ENCODE results near the gene USP8. TPM values are rescaled to one million over a fixed set of nuclear protein-coding genes. Genes with fewer than 3 reads are reported as not detected.

USP8 gene
- total and polyA plus RNA-seq, 2 of the 4 experiments (the other 2 are of a cell fraction), result 25.4 to 52.2 TPM

- no peak overlapping the region for H3K9ac ChIP-seq (ENCODE audit: low read depth, low read length)
- BruUV-seq (replicated peaks), result no TSS peak
- H3K4me2 ChIP-seq (ENCODE audit: low read depth, low read length), result no peak overlapping the region
- no peak overlapping the region for H3K27ac ChIP-seq (ENCODE audit: insufficient read depth, low read length)
- no CpG with 5 or more reads among the region's 1 CpG for WGBS, 2 experiments (ENCODE audit: extremely low coverage in 2 of 2, insufficient read length in 1 of 2)
- no peak overlapping the region for H3K4me3 ChIP-seq (ENCODE audit: insufficient read depth, low read depth, low read length)
- H2BK120ac ChIP-seq (ENCODE audit: low read depth, low read length), result no peak overlapping the region
- dilution Hi-C loops (cut with HindIII; ENCODE audit: low sequenced_read_pairs, unreplicated experiment), result no loop called here
- no peak for TF ChIP-seq ELK1 (IDR thresholded peaks at IDR 0.05; ENCODE audit: borderline replicate concordance, low read depth, low read length)
- no peak for TF ChIP-seq MXI1 (IDR thresholded peaks at IDR 0.05; ENCODE audit: borderline replicate concordance, low read depth, low read length)
- no peak for TF ChIP-seq SMC3 (IDR thresholded peaks at IDR 0.05; ENCODE audit: low read depth, low read length)
- no peak overlapping the region for H2BK20ac ChIP-seq (ENCODE audit: low read depth, low read length)
- no peak overlapping the region for H3K14ac ChIP-seq (replicated peaks; ENCODE audit: low read depth, low read length)
- in situ Hi-C loops (cut with MboI; ENCODE audit: low sequenced_read_pairs), result no loop called here
- no peak overlapping the region for H2AFZ ChIP-seq (replicated peaks; ENCODE audit: low read length, poor library complexity)
- H4K8ac ChIP-seq (ENCODE audit: low read depth in 2 of 2, low read length in 2 of 2), result no peak overlapping the region
- no peak overlapping the region for H3K23ac ChIP-seq (ENCODE audit: low read depth, low read length)
- no peak overlapping the region for H3K4ac ChIP-seq (ENCODE audit: low read depth, low read length)
- no peak overlapping the region for H2BK5ac ChIP-seq (ENCODE audit: low read depth, low read length, poor library complexity, severe bottlenecking)
- H3K9me3 ChIP-seq (ENCODE audit: control insufficient read depth, insufficient read depth, low read length), result no peaks in the 10 kb centered on the region
- H3K9me1 ChIP-seq (ENCODE audit: insufficient read depth, low read length), result peaks cover 8% of the 10 kb centered on the region; the same call in 1 of the 2 replicates
- intact Hi-C loops (cut with micrococcal nuclease), result no loop called here
- no peak for ATAC-seq (ENCODE audit: low read depth)
- no peak overlapping the region for H2AK9ac ChIP-seq (replicated peaks; ENCODE audit: low read depth, low read length, poor library complexity)
- no peak overlapping the region for H4K91ac ChIP-seq (ENCODE audit: insufficient read depth, low read depth, low read length)
- no peaks in the 10 kb centered on the region for H3K27me3 ChIP-seq (ENCODE audit: control insufficient read depth, insufficient read depth, low read length)
- H3K4me1 ChIP-seq (ENCODE audit: control insufficient read depth, insufficient read depth, low read length), result peaks cover 2% of the 10 kb centered on the region; the same call in 1 of the 2 replicates
- H2AK5ac ChIP-seq (ENCODE audit: low read depth, low read length), result no peak overlapping the region
- no peak overlapping the region for H4K5ac ChIP-seq (ENCODE audit: low read depth, low read length)
- H4K20me1 ChIP-seq (ENCODE audit: insufficient read depth, low read length), result peaks cover 32% of the 10 kb centered on the region
- H3K36me3 ChIP-seq (ENCODE audit: control insufficient read depth, insufficient read depth, low read length), result peaks cover 4% of the 10 kb centered on the region
- DNase-seq, result peak; percentile 38
- ChIA-PET CTCF (no interaction called here), POLR2A (ENCODE audit: unreplicated experiment) (no interaction called here)
- peaks cover 19 to 46% of the 10 kb centered on the region in 2 experiments for H3K79me1 ChIP-seq (ENCODE audit: low read depth in 1 of 2, low read length in 2 of 2)
- no peak overlapping the region for H3K18ac ChIP-seq (ENCODE audit: low read depth, low read length)
- no peak overlapping the region for H2BK15ac ChIP-seq (ENCODE audit: low read depth, low read length)
- no peak overlapping the region for H3K56ac ChIP-seq (ENCODE audit: extremely low read depth, insufficient read depth, low read length)
Observed at GRCh38 chr15:50431204-50431603, 7.0 kb downstream of the USP8 start.
